Stomach smooth muscle (tissue), 2 donors: ENCODE results near the gene ARHGEF4.

Source experiments
- H3K27ac ChIP-seq: one replicate; pipeline ENCODE4 v1.7.0; 2013; ENCODE audit warnings: mild to moderate bottlenecking, low read length, inconsistent platforms
- H3K27me3 ChIP-seq, 2 donors: one replicate each; pipeline ENCODE4 v1.7.0; 2013; ENCODE audit warnings: low read length in 2 of 2; ENCODE audit not compliant: insufficient read depth in 2 of 2, control insufficient read depth in 1 of 2
- H3K36me3 ChIP-seq, 2 donors: one replicate each; pipeline ENCODE4 v1.7.0; 2013; ENCODE audit warnings: low read length in 2 of 2; ENCODE audit not compliant: control insufficient read depth in 2 of 2, insufficient read depth in 2 of 2
- H3K4me1 ChIP-seq: one replicate; pipeline ENCODE4 v1.7.0; 2013; ENCODE audit warnings: low read length; ENCODE audit not compliant: control insufficient read depth, insufficient read depth
- H3K4me3 ChIP-seq, 2 donors: one replicate each; pipeline ENCODE4 v1.7.0; 2013; ENCODE audit warnings: low read length in 2 of 2
- H3K9ac ChIP-seq, 2 donors: one replicate each; pipeline ENCODE4 v1.7.0; 2013; ENCODE audit warnings: low read length in 2 of 2, mild to moderate bottlenecking in 1 of 2
- H3K9me3 ChIP-seq, 2 donors: one replicate each; pipeline ENCODE4 v1.7.0; 2013; ENCODE audit warnings: low read length in 2 of 2; ENCODE audit not compliant: control insufficient read depth in 2 of 2
- donor health status: healthy.
- donor health status: Pancreatic carcinoma.

The ARHGEF4 gene

DNA sequence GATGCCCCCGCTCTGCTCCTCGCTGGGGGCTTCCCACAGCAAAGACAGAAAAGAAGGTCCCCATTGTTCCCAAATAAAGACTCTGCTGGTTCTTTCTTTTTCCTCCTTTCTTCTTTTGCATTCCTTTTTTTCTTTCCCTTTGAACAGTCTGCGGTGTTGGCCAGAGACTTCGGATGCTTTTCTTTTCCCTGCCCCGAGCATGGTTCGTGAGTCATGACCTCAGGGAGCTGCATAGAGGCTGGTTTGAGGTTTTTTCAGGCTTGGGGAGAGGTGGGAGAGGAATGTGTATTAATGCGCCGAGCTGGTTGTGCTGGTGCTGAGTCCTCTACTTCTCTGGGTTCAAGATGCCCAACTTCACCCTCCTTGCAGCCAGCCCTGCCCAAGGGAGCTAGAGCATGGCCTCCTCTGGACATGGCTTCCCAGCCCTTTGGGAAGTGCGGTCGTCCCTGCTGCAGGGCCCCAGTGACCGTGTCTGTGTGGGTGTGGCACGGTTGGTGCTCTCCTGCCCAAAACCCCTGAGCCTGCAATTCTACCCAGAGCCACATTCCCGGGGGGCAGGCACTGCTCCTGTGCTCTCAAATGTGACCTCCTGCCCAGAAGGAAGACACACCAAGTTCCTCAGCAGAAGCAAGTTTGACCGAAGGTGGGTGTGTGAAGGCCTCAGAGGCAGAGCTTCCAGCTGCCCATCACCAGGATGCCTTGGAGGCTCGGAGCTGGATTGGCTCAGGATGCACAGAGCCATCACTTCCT, 9.0 kb upstream of the ARHGEF4 start:
- Histone ChIP-seq H3K9ac (no peak overlapping the region), H3K4me3 (no peak overlapping the region), H3K9me3 (no peaks in the 10 kb centered on the region), H3K27me3 (no peaks in the 10 kb centered on the region), H3K27ac (no peak overlapping the region), H3K4me1 (no peaks in the 10 kb centered on the region), H3K36me3 (no peaks in the 10 kb centered on the region)

DNA sequence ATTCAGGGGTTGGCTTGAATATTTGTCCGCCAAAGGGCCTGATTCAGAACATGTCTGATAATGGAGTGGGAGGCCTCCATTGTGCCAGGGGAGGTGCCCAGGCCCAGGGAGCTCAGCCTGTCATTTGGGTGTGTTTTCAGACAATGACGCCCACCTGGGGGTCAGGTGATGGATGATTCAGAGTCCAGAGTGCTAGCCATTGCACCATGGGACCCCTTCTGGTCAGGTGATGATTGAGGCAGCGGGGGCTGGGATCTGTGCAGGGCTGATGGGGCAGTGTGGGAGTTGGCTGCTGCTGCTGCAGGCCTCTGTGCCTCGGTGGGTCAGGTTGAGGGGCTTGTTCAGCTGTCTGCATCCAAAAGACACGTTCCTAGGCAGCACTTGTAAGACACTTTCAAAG, 8.3 kb upstream of the ARHGEF4 start:
- Histone ChIP-seq H3K27ac (no peak overlapping the region), H3K36me3 (no peaks in the 10 kb centered on the region), H3K27me3 (no peaks in the 10 kb centered on the region), H3K4me3 (no peak overlapping the region), H3K4me1 (no peaks in the 10 kb centered on the region), H3K9me3 (no peaks in the 10 kb centered on the region), H3K9ac (no peak overlapping the region)

DNA sequence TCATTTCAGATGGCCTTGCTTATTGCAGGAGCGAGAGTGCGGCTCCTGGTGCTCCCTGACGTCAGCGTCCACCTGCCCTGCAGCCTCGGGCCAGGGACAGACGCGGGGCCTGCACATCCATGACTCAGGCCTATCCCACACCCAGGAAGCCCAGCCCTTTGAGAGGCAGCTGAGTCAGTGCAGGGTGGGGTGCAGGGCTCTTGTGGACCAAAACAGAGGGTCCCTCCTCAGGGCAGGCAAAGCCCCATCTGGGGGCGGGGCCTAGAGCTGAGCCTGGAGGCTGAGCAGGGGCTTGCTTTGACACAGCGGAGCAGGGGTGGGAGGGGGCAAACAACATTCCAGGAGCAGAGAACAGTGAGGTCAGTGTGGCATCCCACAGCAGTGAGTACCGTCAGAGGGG, 7.7 kb upstream of the ARHGEF4 start:
- H3K27ac ChIP-seq: no peak overlapping the region
- H3K9ac ChIP-seq: no peak overlapping the region
- no peaks in the 10 kb centered on the region for H3K36me3 ChIP-seq
- H3K4me1 ChIP-seq: no peaks in the 10 kb centered on the region
- H3K27me3 ChIP-seq: no peaks in the 10 kb centered on the region
- H3K9me3 ChIP-seq: no peaks in the 10 kb centered on the region
- H3K4me3 ChIP-seq: no peak overlapping the region

- H3K36me3 ChIP-seq: no peaks in the 10 kb centered on the region
- H3K27me3 ChIP-seq: peaks cover 5 to 9% of the 10 kb centered on the region in 2 donors
- H3K9ac ChIP-seq: no peak overlapping the region
- H3K4me1 ChIP-seq: no peaks in the 10 kb centered on the region
- H3K9me3 ChIP-seq: no peaks in the 10 kb centered on the region
- H3K4me3 ChIP-seq: no peak overlapping the region
- H3K27ac ChIP-seq: no peak overlapping the region
Observed at GRCh38 chr2:130830538-130830937, 6.2 kb upstream of the ARHGEF4 start.

DNA sequence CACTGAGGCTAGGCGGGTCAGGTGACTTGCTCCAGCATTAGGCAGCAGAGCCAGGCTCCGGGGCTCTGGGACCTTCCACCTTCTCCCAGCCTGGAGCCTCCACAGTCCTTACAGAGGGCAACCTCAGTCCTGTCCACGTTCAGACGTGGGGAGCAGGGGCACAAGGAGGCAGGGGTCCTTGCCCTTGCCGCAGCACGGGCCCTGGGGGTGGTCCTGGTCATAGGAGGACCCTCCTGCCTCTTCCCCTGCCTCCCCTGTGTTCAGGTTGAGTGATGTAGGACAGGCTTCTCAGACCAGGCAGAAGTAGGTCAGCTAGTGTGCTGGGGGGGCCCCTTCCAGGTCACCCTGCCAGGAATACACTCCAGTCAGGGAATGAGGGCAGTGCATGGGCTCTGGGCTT, 5.4 kb upstream of the ARHGEF4 start:
- H3K4me1 ChIP-seq: no peaks in the 10 kb centered on the region
- no peak overlapping the region for H3K9ac ChIP-seq
- no peak overlapping the region for H3K27ac ChIP-seq
- H3K36me3 ChIP-seq: no peaks in the 10 kb centered on the region
- no peak overlapping the region for H3K4me3 ChIP-seq
- H3K27me3 ChIP-seq: peaks cover 9 to 11% of the 10 kb centered on the region in 2 donors
- no peaks in the 10 kb centered on the region for H3K9me3 ChIP-seq

GRCh38 chr2:130832296-130832940, 4.3 kb upstream of the ARHGEF4 start:
- H3K27ac ChIP-seq: no peak overlapping the region
- H3K9me3 ChIP-seq: no peaks in the 10 kb centered on the region
- no peak overlapping the region for H3K9ac ChIP-seq
- peaks cover 5% of the 10 kb centered on the region for H3K4me1 ChIP-seq
- no peaks in the 10 kb centered on the region for H3K36me3 ChIP-seq
- peaks cover 16 to 20% of the 10 kb centered on the region in 2 donors for H3K27me3 ChIP-seq
- H3K4me3 ChIP-seq: no peak overlapping the region

GRCh38 chr2:130834091-130834930, 2.4 kb upstream of the ARHGEF4 start:
- H3K27ac ChIP-seq: no peak overlapping the region
- H3K9me3 ChIP-seq: no peaks in the 10 kb centered on the region
- peaks cover 5% of the 10 kb centered on the region for H3K4me1 ChIP-seq
- H3K9ac ChIP-seq: no peak overlapping the region
- no peaks in the 10 kb centered on the region for H3K36me3 ChIP-seq
- peaks cover 24 to 27% of the 10 kb centered on the region in 2 donors for H3K27me3 ChIP-seq
- no peak overlapping the region for H3K4me3 ChIP-seq

DNA sequence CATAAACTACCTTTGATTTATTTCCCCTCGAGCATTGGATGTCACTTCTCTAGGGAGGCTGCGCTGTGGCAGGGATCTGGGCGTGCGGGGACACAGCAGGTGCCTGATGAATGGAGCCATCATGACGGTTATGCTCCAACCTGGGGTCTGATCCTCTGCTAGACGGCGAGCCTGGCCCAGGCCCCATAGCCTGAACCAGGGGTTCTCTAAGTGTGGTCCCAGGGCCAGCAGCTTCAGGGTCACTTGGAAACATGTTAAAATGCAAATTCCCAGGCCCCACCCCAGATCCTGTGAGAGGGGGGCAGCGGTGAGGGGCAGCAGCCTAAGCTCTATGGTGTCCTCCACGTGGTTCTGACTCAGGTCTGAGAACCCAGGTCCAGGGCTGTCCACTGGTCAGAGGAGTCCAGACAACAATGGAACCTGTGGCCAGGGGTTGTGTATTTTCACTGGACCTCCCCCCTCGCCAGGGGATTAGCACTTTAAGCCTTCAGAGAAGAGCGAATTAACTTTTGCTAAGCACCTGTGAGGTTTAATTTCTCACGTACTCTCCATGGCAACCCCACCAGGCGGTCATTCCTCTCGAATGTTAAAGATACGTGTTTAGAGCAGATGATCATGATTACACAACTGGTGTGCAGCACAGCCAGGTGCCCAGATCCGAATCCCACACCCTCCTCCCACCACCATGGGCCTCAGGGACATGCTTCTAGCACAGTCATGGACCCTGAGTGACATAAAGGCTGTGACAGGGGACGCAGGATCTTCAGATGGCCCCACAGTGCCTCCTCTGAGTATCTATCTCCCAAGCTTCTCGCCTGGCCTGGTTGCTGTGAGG, 1.6 kb upstream of the ARHGEF4 start:
- no peak overlapping the region for H3K27ac ChIP-seq
- no peaks in the 10 kb centered on the region for H3K36me3 ChIP-seq
- H3K4me3 ChIP-seq: no peak overlapping the region
- peaks cover 5% of the 10 kb centered on the region for H3K4me1 ChIP-seq
- H3K9me3 ChIP-seq: no peaks in the 10 kb centered on the region
- H3K27me3 ChIP-seq: peaks cover 27 to 29% of the 10 kb centered on the region in 2 donors
- H3K9ac ChIP-seq: no peak overlapping the region

GRCh38 chr2:130835766-130836015, 1.0 kb upstream of the ARHGEF4 start:
- Histone ChIP-seq H3K27me3 (peaks cover 27 to 29% of the 10 kb centered on the region in 2 donors), H3K27ac (no peak overlapping the region), H3K4me1 (peaks cover 5% of the 10 kb centered on the region), H3K4me3 (no peak overlapping the region), H3K9ac (no peak overlapping the region), H3K9me3 (no peaks in the 10 kb centered on the region), H3K36me3 (no peaks in the 10 kb centered on the region)

DNA sequence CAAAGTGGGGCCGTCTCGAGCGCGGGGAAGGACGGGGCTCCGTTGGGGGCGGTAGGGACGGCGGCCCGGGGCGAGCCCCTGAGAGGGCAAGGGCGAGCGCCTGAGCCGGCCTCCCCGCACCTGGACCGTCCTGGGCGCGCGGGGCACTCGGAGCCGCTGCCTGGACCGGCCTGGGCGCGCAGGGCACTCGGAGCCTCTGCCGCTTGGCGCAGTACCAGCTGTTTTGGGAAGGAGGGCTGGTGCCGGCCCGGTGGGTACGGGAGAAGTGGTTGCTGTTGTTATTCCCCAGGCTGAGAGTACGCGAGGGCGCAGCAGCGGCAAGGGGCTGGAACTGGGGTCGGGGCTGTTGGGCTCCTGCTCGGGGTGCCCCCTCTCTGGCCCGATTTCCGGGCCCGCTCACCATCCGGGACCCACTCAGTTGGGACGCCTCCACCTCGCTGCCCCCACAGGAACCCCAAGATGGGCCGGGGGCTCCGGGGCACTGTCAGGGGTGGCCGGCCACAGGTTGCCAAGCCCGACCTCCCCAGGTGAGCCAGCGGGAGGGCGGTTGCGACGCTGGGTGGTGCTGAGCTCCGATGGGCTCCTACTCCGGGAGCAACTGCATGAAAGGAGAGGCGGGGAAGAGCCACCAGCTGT, 579 bp downstream of the ARHGEF4 start:
- Histone ChIP-seq H3K4me1 (peaks cover 5% of the 10 kb centered on the region), H3K9ac (no peak overlapping the region), H3K36me3 (no peaks in the 10 kb centered on the region), H3K9me3 (no peaks in the 10 kb centered on the region), H3K27me3 (peaks cover 27 to 29% of the 10 kb centered on the region in 2 donors), H3K4me3 (no peak overlapping the region), H3K27ac (no peak overlapping the region)
